T-helper 17 cell (primary cell): Measurements from ENCODE around the gene RARRES1. TPM values are rescaled to one million over a fixed set of nuclear protein-coding genes. Genes with fewer than 3 reads are reported as not detected.

Experiments used
- ATAC-seq: fragments of 150-1000 bp; cut with Tn5 transposase; 2 replicates; pipeline ENCODE4 v1.10.0; 2021; ENCODE audit warnings: mild to moderate bottlenecking, moderate library complexity
- DNase-seq, 3 donors: peaks; one replicate each; pipeline versions ENCODE4 v3.0.0 to v3.0.0-alpha.2; 2020 to 2021
- H3K9me3 ChIP-seq: one replicate; pipeline ENCODE4 v1.7.0; 2013; ENCODE audit warnings: low read length, mild to moderate bottlenecking; ENCODE audit not compliant: control insufficient read depth, poor library complexity, severe bottlenecking
- H3K27ac Mint-ChIP-seq: one replicate; pipeline ENCODE4 v1.8.0; 2022; ENCODE audit warnings: mild to moderate bottlenecking, moderate library complexity, mixed read lengths
- H3K27me3 Mint-ChIP-seq: one replicate; pipeline ENCODE4 v1.8.0; 2022; ENCODE audit warnings: mixed read lengths
- H3K36me3 Mint-ChIP-seq: one replicate; pipeline ENCODE4 v1.8.0; 2022; ENCODE audit warnings: low read depth, mixed read lengths
- H3K4me1 Mint-ChIP-seq: one replicate; pipeline ENCODE4 v1.8.0; 2022; ENCODE audit warnings: mild to moderate bottlenecking, mixed read lengths
- H3K4me3 Mint-ChIP-seq: one replicate; pipeline ENCODE4 v1.8.0; 2022; ENCODE audit warnings: mild to moderate bottlenecking, moderate library complexity, mixed read lengths
- total RNA-seq, 4 donors: library from RNA in 2 of 4; stranded (reverse) in 2 of 4; gene quantifications; one replicate each; pipeline ENCODE4 v1.2.3 and lab custom pipeline; 2022 to 2026

The RARRES1 gene
- total RNA-seq, 2 donors from 2014 or later: not detected

- H3K4me3 Mint-ChIP-seq: no peak overlapping the region
- H3K27me3 Mint-ChIP-seq: no peaks in the 10 kb centered on the region
- H3K9me3 ChIP-seq: no peaks in the 10 kb centered on the region
- ATAC-seq (no peak), DNase-seq (no peak)
- peaks cover 2% of the 10 kb centered on the region for H3K36me3 Mint-ChIP-seq
- H3K27ac Mint-ChIP-seq: no peak overlapping the region
- H3K4me1 Mint-ChIP-seq: peaks cover 2% of the 10 kb centered on the region
Observed at GRCh38 chr3:158680861-158681260, 51.4 kb downstream of the RARRES1 start.

GRCh38 chr3:158679547-158680000, 52.7 kb downstream of the RARRES1 start:
- ATAC-seq (no peak), DNase-seq (no peak)
- H3K4me1 Mint-ChIP-seq: peaks cover 2% of the 10 kb centered on the region
- H3K4me3 Mint-ChIP-seq: no peak overlapping the region
- H3K9me3 ChIP-seq: no peaks in the 10 kb centered on the region
- no peak overlapping the region for H3K27ac Mint-ChIP-seq
- H3K36me3 Mint-ChIP-seq: peaks cover 2% of the 10 kb centered on the region
- H3K27me3 Mint-ChIP-seq: no peaks in the 10 kb centered on the region

- Mint-ChIP-seq H3K27ac (no peak overlapping the region), H3K36me3 (no peaks in the 10 kb centered on the region), H3K4me1 (peaks cover 2% of the 10 kb centered on the region), H3K27me3 (no peaks in the 10 kb centered on the region), H3K4me3 (no peak overlapping the region)
- ATAC-seq: no peak
- DNase-seq: no peak
- no peaks in the 10 kb centered on the region for H3K9me3 ChIP-seq
Observed at GRCh38 chr3:158678687-158679086, 53.6 kb downstream of the RARRES1 start.

GRCh38 chr3:158672215-158673176, 59.8 kb downstream of the RARRES1 start, which contains the start of gene LXN:
LXN (minus strand) TSS chr3:158672648; CDS start chr3:158672478, 170 bp downstream.
- H3K9me3 ChIP-seq: no peaks in the 10 kb centered on the region
- H3K4me1 Mint-ChIP-seq: peaks cover 17% of the 10 kb centered on the region
- peak within 1 kb of the TSS; percentile 93 for H3K4me3 Mint-ChIP-seq
- ATAC-seq (peak; percentile 99), DNase-seq (peak; percentile 63 to 78 (median 73))
- H3K27me3 Mint-ChIP-seq: no peaks in the 10 kb centered on the region
- no peaks in the 10 kb centered on the region for H3K36me3 Mint-ChIP-seq
- H3K27ac Mint-ChIP-seq: peak within 1 kb of the TSS; percentile 91

GRCh38 chr3:158671821-158672214, 60.4 kb downstream of the RARRES1 start:
- Mint-ChIP-seq H3K27me3 (no peaks in the 10 kb centered on the region), H3K4me1 (peaks cover 17% of the 10 kb centered on the region), H3K36me3 (no peaks in the 10 kb centered on the region), H3K4me3 (peak overlapping the region; percentile 93), H3K27ac (peak overlapping the region; percentile 91)
- DNase-seq (no peak), ATAC-seq (no peak)
- no peaks in the 10 kb centered on the region for H3K9me3 ChIP-seq

- H3K4me3 Mint-ChIP-seq: no peak overlapping the region
- H3K36me3 Mint-ChIP-seq: no peaks in the 10 kb centered on the region
- no peak for ATAC-seq
- DNase-seq: no peak
- peaks cover 17% of the 10 kb centered on the region for H3K4me1 Mint-ChIP-seq
- H3K27ac Mint-ChIP-seq: no peak overlapping the region
- no peaks in the 10 kb centered on the region for H3K27me3 Mint-ChIP-seq
- H3K9me3 ChIP-seq: no peaks in the 10 kb centered on the region
Observed at GRCh38 chr3:158668506-158668905, 63.8 kb downstream of the RARRES1 start.

GRCh38 chr3:158666416-158666815, 65.8 kb downstream of the RARRES1 start:
- no peaks in the 10 kb centered on the region for H3K9me3 ChIP-seq
- Mint-ChIP-seq H3K27ac (no peak overlapping the region), H3K27me3 (no peaks in the 10 kb centered on the region), H3K36me3 (no peaks in the 10 kb centered on the region), H3K4me3 (no peak overlapping the region), H3K4me1 (peaks cover 4% of the 10 kb centered on the region)
- ATAC-seq (no peak), DNase-seq (no peak)

GRCh38 chr3:158663832-158664231, 68.4 kb downstream of the RARRES1 start:
- no peak overlapping the region for H3K4me3 Mint-ChIP-seq
- no peak overlapping the region for H3K27ac Mint-ChIP-seq
- H3K9me3 ChIP-seq: no peaks in the 10 kb centered on the region
- H3K27me3 Mint-ChIP-seq: no peaks in the 10 kb centered on the region
- peaks cover 6% of the 10 kb centered on the region for H3K4me1 Mint-ChIP-seq
- no peaks in the 10 kb centered on the region for H3K36me3 Mint-ChIP-seq
- ATAC-seq (no peak), DNase-seq (no peak)

GRCh38 chr3:158663246-158663645, 69.0 kb downstream of the RARRES1 start:
- H3K27me3 Mint-ChIP-seq: no peaks in the 10 kb centered on the region

GRCh38 chr3:158660711-158661110, 71.5 kb downstream of the RARRES1 start:
- Mint-ChIP-seq H3K4me1 (peaks cover 6% of the 10 kb centered on the region), H3K27ac (no peak overlapping the region), H3K36me3 (no peaks in the 10 kb centered on the region), H3K27me3 (no peaks in the 10 kb centered on the region), H3K4me3 (no peak overlapping the region)
- no peaks in the 10 kb centered on the region for H3K9me3 ChIP-seq
- ATAC-seq (no peak), DNase-seq (no peak)

More at GRCh38 chr3:158663246-158663645, 69.0 kb downstream of the RARRES1 start:
- no peak for DNase-seq
- H3K9me3 ChIP-seq: no peaks in the 10 kb centered on the region
- no peak overlapping the region for H3K27ac Mint-ChIP-seq
- ATAC-seq: no peak
- no peaks in the 10 kb centered on the region for H3K36me3 Mint-ChIP-seq
- H3K4me1 Mint-ChIP-seq: peaks cover 5% of the 10 kb centered on the region
- no peak overlapping the region for H3K4me3 Mint-ChIP-seq

GRCh38 chr3:158659454-158660237, 72.6 kb downstream of the RARRES1 start:
- Mint-ChIP-seq H3K4me1 (peaks cover 6% of the 10 kb centered on the region), H3K27ac (no peak overlapping the region)

GRCh38 chr3:158658889-158659288, 73.4 kb downstream of the RARRES1 start:
- no peaks in the 10 kb centered on the region for H3K36me3 Mint-ChIP-seq
- ATAC-seq: no peak
- H3K27me3 Mint-ChIP-seq: no peaks in the 10 kb centered on the region
- no peak for DNase-seq
- H3K27ac Mint-ChIP-seq: no peak overlapping the region
- peaks cover 4% of the 10 kb centered on the region for H3K4me1 Mint-ChIP-seq
- H3K4me3 Mint-ChIP-seq: no peak overlapping the region
- no peaks in the 10 kb centered on the region for H3K9me3 ChIP-seq

More at GRCh38 chr3:158659454-158660237, 72.6 kb downstream of the RARRES1 start:
- no peaks in the 10 kb centered on the region for H3K27me3 Mint-ChIP-seq
- no peak overlapping the region for H3K4me3 Mint-ChIP-seq
- H3K9me3 ChIP-seq: no peaks in the 10 kb centered on the region
- ATAC-seq: peak; percentile 91
- no peaks in the 10 kb centered on the region for H3K36me3 Mint-ChIP-seq
- peak in 1 of 3 donors; percentile 33 for DNase-seq

GRCh38 chr3:158652463-158652862, 79.8 kb downstream of the RARRES1 start:
- H3K9me3 ChIP-seq: no peaks in the 10 kb centered on the region
- DNase-seq: no peak
- H3K27me3 Mint-ChIP-seq: no peaks in the 10 kb centered on the region
- peaks cover 10% of the 10 kb centered on the region for H3K4me1 Mint-ChIP-seq
- no peak for ATAC-seq
- H3K36me3 Mint-ChIP-seq: peaks cover 4% of the 10 kb centered on the region
- no peak overlapping the region for H3K27ac Mint-ChIP-seq
- no peak overlapping the region for H3K4me3 Mint-ChIP-seq
